CD1c-positive myeloid dendritic cell (primary cell): ENCODE results near the gene BRCA1.

Experiments used
- DNase-seq: peaks from one replicate; pipeline ENCODE4 v3.0.0-alpha.2; 2016; ENCODE audit errors: extremely low spot score

Gene BRCA1

DNA sequence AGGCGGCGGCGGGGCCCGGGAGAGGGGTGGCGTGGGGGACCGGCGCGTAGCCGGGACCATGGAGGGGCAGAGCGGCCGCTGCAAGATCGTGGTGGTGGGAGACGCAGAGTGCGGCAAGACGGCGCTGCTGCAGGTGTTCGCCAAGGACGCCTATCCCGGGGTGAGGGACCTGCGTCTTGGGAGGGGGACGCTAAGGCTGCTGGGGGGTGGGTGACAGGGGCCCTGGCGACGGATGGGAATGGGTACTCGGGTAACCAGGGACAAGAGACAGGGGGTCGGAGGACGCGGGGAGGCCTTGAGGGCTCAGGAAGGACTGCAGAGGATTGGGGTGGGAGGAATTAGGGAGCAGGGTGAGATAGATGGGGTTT, 99.9 kb downstream of the BRCA1 start:
- DNase-seq: no peak

DNA sequence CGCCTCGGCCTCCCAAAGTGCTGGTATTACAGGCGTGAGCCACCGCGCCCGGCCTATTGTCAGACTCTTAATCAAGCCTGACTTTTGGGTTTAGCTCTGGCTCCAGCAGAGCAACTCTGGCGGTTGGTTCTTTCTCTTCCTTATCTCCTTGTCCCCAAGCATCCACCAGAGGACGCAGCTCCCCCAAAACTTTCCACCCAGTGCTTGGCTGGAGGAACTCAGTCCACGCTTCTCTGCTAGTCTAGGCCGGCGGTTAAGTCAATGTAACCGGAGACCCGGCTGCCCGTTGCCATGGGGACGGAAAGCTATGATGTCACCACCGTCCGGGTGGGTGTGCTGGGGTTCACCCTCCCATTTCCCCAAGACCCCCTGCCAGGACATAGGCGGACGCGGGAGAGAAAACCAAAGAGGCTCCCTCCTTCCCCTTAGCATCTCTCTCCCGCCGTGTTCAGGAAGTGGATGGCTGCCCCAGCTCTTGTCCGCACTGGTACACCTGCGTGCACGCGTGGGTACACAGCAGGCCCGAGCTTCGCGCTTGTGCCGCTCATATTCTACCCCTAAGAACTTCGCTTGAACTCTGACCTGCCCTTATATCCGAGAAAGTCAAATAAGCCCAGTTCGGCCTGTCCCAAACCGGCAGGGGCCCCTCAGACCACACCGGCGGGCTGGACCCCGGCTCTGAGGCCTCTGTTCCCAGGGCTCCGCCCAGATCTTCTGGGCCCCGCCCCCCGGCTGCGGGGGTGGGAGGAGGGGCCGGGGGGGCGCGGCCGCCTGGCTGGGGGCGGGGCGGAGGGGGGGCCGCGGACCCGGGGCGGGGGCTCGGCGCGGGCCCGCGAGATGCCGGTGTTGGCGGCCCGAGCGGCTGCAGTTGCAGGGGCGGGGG, 100.5 kb downstream of the BRCA1 start, which contains the start of gene RND2:
TSS of gene RND2 (plus strand) at position 825 of the 883 bp plus-strand sequence. CDS start 117 bp downstream, outside the sequence.
- peak; percentile 89 for DNase-seq

DNA sequence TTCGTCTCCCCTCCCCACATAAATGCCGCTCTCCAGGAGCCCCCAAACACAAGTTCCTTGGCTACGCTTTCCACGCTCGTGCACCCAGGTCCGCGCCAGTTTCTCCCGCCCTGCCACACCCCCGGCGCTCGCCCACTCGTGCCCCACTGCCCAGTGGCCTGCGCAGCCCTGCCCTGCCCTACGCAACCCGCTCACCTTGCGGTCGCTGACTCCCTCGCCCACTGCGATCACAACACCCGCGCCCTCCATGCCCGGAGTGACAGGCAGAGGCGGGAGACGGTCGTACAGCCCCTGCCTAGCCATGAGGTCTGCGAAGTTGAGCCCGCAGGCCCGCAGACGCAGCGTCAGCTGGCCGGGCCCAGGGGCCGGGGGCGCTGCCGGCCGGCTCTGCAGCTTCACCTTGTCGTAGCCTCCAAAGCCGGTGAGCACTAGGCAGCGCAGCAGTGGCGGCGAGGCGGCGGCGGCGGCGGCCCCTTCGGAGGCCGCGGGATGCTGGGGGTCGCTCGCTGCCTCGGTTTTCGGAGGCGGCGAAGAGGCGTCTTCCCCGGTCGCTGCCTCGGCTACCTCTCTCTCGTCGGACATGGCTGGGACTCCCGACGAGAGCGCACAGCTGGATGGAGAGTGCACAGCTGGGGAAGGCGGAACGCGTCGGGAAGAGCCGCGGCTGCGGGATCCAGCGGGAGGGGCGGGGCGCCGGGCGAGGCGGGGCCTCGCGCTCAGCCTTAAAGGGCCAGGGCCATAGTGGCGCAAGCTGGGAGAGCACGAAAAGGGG, 103.2 kb downstream of the BRCA1 start, which contains the start of gene VAT1:
TSS of gene VAT1 (minus strand) at position 645 of the 772 bp plus-strand sequence. CDS start at position 582, 63 bp downstream.
- peak; percentile 82 for DNase-seq

DNA sequence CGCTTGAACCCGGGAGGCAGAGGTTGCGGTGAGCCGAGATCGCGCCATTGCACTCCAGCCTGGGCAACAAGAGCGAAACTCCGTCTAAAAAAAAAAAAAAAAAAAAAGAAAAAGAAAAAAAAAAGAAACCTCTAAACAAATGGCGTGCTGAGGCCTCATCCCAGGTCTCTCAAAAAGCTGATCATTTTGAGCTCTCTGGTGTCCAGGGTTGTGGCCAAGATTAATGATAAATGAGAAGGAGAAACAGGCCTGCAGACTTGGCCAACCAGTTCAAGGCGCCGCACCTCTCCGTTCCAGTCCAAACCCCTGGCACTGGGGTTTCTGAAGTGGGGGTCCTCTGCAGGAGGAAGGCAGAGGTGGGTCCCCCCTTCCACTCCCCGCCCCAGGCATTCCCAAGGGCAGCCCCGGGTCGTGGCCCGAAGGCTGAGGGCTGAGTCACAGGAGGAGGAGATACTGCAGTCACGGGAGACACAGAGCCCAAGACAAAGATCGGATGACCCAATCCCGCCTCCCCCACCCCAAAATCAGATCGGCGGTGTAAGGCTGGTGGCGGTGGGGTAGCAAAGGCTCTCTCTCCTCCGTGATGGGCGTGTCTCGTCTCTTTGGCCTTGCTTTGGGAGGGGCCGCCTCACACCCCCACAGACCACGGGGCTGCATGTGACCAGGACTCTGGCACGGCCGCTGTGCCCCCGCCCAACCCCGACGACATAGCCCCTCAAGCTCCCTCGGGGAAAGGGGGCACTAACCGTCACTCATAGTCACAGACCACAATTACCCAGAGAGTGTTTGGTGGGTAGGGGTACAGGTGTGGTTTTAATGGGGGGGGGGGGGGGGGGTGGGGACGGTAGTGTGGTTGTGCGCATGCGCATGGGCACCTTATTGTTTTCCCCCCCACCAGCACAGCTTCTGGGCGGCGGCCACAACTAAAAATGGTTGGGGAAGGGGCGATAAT, 104.1 kb downstream of the BRCA1 start:
- peak; percentile 78 for DNase-seq

DNA sequence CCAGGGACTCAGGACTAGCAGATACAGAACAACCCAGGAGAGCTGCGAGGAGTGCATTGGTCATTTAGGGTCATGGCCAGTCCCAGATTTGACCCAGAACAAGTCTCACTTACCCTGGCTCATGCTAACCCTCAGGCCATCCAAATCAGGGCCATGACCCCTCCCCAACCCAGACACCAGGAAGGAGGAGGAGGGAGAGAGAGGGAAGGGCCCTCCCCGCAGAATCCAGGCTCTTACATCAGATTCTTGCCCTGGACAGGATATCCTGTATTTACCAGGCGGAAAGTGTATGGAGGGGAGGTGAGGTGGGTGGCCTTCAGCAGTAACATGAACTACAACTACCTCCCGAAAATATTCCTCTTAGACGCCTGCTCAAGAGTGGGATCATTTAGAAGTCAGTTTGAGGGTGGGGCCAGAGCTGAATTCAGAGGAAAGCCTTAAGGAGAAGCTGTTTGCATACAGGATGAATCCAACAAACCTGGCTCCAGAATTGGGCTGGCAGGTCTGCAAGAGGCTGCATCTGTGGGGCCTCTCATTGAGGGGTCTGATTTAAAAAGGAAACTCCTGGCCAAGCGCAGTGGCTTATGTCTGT, 105.0 kb downstream of the BRCA1 start:
- DNase-seq: no peak

DNA sequence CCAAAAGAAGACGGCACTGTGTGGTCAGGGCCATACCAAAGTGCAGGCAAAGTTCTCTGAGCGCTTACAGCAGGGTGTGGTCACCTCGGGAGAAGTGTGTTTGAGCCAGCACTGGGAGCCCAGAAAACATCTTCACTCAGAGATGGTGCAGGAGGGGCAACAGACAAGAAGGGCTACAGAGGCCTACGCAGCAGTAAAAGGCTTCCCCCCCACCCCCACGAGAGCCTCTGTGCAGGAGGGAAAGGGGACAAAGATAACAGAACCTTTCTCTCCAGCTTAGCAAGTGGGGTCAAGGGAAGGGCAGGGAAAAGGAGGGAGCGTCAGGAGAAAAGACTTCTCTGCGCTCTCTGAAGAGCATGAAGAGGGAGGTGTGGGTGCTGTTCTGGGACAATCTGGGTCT, 105.7 kb downstream of the BRCA1 start:
- DNase-seq: no peak

DNA sequence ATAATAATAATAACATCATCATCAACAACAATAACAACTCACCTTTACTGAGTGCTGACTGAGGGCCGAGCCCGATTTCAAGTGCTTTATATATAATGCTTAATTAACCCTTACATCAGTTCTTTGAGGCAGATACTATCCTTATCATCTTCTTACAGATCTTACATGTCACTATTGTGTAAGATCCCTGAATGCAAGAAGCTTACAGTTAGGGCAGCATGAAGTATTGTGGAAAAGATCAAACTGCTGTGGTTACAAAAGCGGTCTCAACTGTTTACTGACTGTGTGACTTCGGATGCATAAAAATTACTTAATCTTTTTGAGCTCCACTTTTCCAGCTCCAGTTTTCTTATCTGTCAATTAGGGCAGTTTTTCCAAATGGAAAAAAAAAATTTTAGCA, 106.2 kb downstream of the BRCA1 start:
- DNase-seq: no peak

DNA sequence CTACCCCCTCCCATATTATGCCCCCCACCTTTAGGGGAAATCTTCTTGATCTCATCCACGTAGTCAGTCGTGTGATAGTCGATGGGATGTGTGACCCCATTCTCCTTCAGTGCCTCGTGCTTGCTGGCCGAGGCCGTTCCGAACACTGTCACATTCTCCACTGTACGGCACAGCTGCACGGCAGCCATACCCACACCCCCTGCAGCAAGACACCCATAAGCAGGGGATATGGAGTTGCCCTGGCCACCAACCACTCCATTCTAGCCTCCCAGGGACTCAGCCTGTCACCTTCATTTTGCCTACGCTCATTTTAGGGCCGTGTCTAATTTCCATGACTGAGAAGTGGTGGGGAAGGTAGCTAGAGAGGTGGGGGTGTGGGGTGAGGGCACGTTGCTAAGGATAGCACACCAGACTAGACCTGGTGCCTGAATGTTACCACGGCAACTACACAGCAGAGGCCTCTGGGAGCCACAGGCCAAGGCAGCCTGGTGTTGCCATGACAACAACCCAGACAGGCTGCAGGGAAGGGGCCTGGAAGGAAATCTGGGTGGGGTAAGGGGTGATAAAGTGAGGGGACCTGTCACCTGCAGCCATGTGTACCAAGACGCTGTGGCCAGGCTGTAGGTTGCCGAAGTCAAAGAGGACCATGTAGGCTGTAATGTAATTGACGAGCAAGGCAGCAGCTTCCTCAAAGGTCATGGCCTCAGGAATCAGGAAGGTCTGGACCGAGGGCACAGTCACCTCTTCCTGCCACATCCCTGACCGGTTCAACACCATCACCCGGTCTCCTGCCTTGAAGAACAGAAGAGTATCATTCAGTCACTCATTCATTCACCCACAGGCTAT, 106.9 kb downstream of the BRCA1 start:
- peak; percentile 45 for DNase-seq

DNA sequence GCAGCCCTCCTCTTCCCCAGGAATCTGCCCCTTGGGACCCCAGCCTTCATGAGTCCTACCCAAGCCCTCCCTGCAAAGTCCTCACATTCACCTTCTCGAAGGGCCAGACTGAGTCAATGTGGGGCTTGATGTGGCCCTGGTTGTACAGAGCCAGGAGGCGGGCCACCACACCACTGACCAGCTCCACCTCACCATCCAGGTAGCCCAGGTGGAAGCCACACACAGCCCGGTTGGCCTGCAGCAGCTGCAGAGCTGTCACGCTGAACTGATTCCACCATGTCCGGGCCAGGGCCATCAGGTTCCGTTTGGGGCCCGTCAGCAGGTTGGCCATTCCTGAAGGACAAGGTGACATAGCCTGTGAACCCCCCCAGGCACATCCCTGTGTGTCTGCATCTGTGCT, 108.9 kb downstream of the BRCA1 start:
- DNase-seq: no peak

DNA sequence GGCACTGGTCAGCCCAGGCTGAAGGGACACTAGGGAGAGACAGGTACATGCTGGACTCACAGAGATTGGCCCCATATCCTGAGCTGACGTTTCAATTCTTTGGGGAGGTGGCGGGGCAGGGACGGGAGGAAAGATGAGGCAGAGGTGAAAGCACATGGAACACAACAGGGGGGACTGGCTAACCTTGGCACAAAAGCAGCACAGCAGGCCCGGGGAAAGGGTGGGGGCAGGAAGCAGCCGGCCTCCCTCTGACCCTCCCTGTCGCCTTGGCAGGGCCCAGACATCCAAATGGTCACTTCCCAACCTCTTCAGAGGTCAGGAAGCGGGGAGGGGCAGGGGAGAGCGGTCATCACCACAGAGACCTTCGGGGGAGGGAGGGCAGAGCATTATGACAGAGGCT, 109.6 kb downstream of the BRCA1 start:
- no peak for DNase-seq

DNA sequence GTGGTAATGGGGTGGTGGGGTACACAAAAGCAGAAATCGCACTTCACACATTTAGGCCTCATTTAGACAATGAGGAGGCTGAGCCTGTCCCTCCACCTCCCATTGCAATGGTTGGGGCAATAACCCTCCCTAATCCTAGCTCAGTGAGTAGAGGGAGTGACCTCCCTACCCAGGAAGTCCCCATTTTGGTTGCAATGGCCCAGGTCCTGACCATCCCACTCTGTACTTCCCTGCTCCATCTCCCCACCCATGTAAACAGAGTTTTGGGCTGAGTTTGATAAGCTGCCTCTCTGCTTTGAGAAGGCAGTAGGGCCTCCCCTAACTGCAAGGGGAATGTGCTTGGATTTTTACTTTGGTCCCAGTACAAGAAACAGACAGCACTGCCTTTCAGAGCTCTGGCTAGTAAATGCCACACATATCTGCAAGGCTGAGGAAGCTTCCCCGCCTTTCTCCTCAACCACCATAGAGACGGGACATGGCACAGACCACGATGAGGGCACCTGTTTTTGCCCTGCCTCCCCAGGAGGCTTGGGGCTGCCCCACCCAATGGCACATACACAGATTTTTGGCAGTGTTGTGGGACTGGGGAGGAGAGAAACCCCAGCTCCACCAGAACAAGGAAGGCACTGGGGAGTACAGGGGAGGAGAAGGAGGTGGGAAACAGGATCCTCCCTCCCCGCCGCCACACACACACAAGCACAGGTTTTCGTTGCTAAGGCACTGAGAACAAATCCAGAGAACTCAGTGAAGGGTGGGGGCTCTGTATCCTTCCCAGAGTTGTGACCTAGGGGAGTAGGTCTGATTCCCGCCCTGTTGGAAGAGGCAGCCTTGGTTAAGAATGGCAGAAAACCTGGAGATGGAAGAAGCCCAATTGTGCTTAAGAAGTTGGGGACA, 110.3 kb downstream of the BRCA1 start:
- DNase-seq: no peak

DNA sequence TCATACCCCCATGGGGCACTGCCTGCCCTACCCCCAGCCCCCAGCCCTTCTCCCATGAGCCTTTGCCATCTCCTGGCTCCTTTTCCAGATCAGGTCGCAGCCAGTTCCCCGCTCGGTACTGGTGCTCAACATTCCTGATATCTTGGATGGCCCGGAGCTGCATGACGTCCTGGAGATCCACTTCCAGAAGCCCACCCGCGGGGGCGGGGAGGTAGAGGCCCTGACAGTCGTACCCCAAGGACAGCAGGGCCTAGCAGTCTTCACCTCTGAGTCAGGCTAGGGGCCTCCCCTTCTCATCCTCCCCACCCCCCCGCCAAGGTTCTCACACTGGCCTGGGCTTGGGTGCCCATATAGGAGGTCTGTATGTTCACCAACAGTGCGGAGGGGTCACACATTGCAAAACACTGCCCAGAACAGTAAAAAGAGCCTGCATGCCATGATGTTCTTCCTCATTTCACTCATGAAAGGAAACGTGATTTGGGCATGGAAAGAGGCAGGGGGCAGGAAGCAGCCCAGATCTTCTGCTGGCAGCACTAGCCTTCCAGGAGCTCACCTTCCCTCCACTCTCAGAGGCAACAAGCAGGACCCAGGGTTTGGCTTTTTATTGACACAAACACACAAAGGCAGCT, 111.0 kb downstream of the BRCA1 start:
- peak; percentile 43 for DNase-seq

DNA sequence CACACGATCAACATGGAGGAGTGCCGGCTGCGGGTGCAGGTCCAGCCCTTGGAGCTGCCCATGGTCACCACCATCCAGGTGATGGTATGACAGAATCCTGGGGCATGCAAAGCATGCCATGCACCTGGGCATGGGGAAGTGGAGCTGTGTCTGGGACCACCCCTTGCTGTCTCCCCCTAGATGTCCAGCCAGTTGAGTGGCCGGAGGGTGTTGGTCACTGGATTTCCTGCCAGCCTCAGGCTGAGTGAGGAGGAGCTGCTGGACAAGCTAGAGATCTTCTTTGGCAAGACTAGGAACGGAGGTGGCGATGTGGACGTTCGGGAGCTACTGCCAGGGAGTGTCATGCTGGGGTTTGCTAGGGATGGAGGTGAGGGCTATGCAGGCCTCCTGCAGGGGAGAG, 111.9 kb downstream of the BRCA1 start:
- DNase-seq: no peak

DNA sequence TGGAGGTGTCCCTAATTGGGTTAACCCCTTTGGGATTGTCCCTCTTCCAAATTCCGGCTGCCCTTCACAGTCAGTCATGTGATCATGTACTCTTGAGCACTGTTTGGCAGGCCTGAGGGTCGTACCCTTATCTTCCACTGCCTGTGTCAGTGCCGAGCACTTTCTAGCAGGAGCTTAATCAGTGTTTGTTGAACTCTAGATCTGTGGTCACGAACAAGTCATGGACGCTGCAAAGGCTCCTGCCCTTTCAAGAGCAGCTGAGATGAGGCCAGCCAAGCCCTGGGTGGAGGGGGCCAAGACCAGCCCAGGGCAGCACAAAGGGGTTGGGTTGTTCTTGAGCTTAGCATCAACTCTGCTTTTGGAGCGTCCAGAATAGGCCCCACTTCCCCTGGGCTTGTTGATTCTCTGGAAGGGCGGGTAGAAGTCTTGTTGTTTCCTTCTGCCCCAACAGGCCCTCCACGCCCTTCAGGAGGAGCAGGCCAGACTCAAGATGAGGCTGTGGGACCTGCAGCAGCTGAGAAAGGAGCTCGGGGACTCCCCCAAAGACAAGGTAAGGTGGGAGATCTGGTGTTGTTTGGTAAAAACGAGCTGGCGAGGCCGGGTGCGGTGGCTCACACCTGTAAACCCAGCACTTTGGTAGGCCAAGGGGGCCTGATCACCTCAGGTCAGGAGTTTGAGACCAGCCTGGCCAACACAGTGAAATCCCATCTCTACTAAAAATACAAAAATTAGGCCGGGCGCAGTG, 113.3 kb downstream of the BRCA1 start:
- DNase-seq: no peak

DNA sequence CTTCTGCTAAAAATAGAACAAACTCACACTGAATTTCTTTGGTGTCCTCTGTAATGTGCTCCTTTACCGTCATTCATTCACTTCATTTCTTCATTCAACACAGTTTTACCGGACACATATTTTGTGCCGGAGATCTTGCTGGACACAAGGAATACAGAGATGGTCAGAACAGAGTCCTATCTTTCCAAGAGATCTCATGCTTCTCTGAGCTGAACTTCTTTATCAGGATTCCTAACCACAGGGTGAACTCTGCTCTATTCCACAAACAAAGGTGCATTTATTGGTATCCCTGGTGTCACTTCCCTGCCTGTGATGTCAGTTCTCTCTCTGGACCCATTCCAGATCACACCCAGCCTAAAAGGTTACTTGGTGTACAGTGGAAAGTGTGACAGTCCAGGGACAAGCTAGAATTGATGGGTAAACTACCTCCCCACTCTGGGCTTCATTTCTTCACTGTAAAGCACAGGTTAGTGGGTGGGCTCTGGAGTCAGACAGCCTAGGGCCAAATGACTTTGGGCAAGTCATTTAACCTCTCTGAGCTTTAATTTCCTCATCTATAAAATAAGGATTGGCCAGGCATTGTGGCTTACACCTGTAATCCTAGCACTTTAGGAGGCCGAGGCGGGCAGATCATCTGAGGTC, 114.4 kb downstream of the BRCA1 start:
- no peak for DNase-seq

DNA sequence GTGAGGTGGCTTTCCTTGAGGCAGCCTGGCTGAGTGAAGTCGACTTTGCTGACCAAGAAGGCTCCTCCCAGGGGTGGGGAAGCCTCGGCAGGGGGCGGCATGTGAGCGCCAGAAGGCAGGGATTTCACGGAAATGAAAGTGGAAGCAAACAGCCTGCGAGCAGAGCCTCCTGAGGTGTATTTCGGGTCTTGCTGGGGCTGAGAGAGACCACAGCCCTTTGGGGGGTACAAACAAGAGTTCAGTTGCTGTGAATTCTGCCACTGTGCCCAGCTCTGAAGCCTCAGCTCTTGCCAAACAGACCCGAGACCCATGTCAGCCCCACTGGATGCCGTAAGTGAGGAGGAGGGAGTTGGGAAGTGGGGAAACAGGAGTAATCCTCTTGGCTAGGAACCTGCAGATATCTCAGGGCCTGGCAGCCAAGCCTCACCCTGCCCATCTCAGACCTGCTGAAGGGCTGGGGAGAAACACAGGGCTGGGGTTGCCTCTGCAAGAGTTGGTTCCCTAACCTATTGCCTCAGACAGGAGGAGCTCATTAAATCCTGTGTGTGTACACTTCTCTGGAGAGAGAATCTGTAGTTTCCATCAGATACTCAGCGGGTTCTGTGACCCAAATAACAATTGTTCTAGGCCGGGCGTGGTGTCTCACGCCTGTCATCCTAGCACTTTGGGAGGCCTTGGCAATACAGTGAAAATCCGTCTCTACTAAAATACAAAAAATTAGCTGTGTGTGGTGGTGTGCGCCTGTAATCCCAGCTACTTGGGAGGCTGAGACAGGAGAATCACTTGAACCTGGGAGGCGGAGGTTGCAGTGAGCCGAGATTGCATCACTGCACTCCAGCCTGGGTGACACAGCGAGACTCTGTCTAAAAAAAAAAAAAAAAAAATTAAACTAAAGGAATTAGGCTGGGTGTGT, 118.3 kb downstream of the BRCA1 start, which contains the start of gene IFI35:
TSS of gene IFI35 (plus strand) at position 146 of the 913 bp plus-strand sequence. CDS start at position 310, 164 bp downstream.
- DNase-seq: peak; percentile 85
